K562 (cell line): ENCODE data around the gene CFAP410. TPM values are rescaled to one million over a fixed set of nuclear protein-coding genes. Genes with fewer than 3 reads are reported as not detected.
A peak's percentile ranks its signal among the peaks of the same experiment; 100 is the strongest.

Source experiments
- CHD1 ChIP-seq: fragments of 200-600 bp; sonication (generic); IDR thresholded peaks from one replicate; pipeline ENCODE4 v1.6.1; 2012; ENCODE audit warnings: mild to moderate bottlenecking, moderate library complexity, low read length, inconsistent platforms
- CREB3L1 ChIP-seq: fragments of 450-650 bp; IDR thresholded peaks from 2 replicates; pipeline ENCODE4 v1.6.1; 2014; ENCODE audit warnings: low read depth, mild to moderate bottlenecking, moderate library complexity, borderline replicate concordance
- EGR1 ChIP-seq: fragments of 450-650 bp; conservative IDR thresholded peaks from 2 replicates; pipeline ENCODE4 v1.6.1; 2017; ENCODE audit warnings: mild to moderate bottlenecking
- ELF2 ChIP-seq: fragments of 250-450 bp; sonication (Bioruptor Pico); IDR thresholded peaks from 2 replicates; pipeline ENCODE4 v1.5.0; 2021; ENCODE audit warnings: mild to moderate bottlenecking
- ESRRA ChIP-seq: fragments of 450-650 bp; IDR thresholded peaks from 2 replicates; pipeline ENCODE4 v1.6.1; 2014; ENCODE audit warnings: low read depth, mild to moderate bottlenecking, moderate library complexity, borderline replicate concordance
- HIVEP1 ChIP-seq: fragments of 250-450 bp; sonication (Bioruptor Pico); IDR thresholded peaks from 2 replicates; pipeline ENCODE4 v1.4.0; 2020; ENCODE audit warnings: mild to moderate bottlenecking
- HLTF ChIP-seq: fragments of 450-650 bp; IDR thresholded peaks from 2 replicates; pipeline ENCODE4 v1.6.1; 2016
- KLF13 ChIP-seq: fragments of 450-650 bp; IDR thresholded peaks from 2 replicates; pipeline ENCODE4 v1.6.1; 2016; ENCODE audit warnings: missing genetic modification characterization, low read depth, mild to moderate bottlenecking, missing compliant biosample characterization, moderate library complexity, borderline replicate concordance
- L3MBTL2 ChIP-seq: fragments of 450-650 bp; IDR thresholded peaks from 2 replicates; pipeline ENCODE4 v1.6.1; 2016; ENCODE audit warnings: mild to moderate bottlenecking, moderate library complexity
- MTA3 ChIP-seq: fragments of 450-650 bp; formaldehyde crosslinking; IDR thresholded peaks from 2 replicates; pipeline ENCODE4 v1.6.1; 2017; ENCODE audit warnings: mild to moderate bottlenecking, borderline replicate concordance
- MXD1 ChIP-seq: fragments of 250-450 bp; sonication (Bioruptor Pico); IDR thresholded peaks from 2 replicates; pipeline ENCODE4 v1.8.0; 2021; ENCODE audit warnings: borderline replicate concordance, mild to moderate bottlenecking, moderate library complexity; ENCODE audit not compliant: poor library complexity, severe bottlenecking
- PHF8 ChIP-seq: fragments of 200-600 bp; sonication (generic); IDR thresholded peaks from 2 replicates; pipeline ENCODE4 v1.6.1; 2012; ENCODE audit warnings: mixed run types, mild to moderate bottlenecking, inconsistent platforms, low read length, moderate library complexity, borderline replicate concordance
- SRSF7 ChIP-seq: fragments of 200-400 bp; formaldehyde crosslinking; optimal IDR thresholded peaks from 2 replicates; pipeline ENCODE3; 2017; ENCODE audit warnings: mild to moderate bottlenecking, low read depth, low read length
- SUPT5H ChIP-seq: fragments of 450-650 bp; IDR thresholded peaks from 2 replicates; pipeline ENCODE4 v1.6.1; 2016
- TRIM24 ChIP-seq, 2 experiments: fragments of 450-650 bp; IDR thresholded peaks; 2 replicates each; pipeline ENCODE4 v1.6.1; 2016
- ZBTB17 ChIP-seq: fragments of 450-650 bp; formaldehyde crosslinking; IDR thresholded peaks from 2 replicates; pipeline ENCODE4 v1.4.0; 2020; ENCODE audit warnings: mild to moderate bottlenecking
- ZNF584 ChIP-seq: fragments of 200-800 bp; sonication (Bioruptor generic); IDR thresholded peaks from 2 replicates; pipeline ENCODE4 v1.6.1; 2016; ENCODE audit warnings: low read depth, mild to moderate bottlenecking, missing genetic modification characterization, missing compliant biosample characterization
- ZSCAN32 ChIP-seq: fragments of 450-650 bp; formaldehyde crosslinking; IDR thresholded peaks from 2 replicates; pipeline ENCODE4 v1.4.0; 2020; ENCODE audit warnings: mild to moderate bottlenecking, moderate library complexity
- polyA plus RNA-seq, 8 experiments: library from polyadenylated mRNA; depleted of rRNA in 4 of 8; stranded (reverse) in 5 of 8; unstranded in 3 of 8; fragments of >200 nt; fragmentation: Nextera tagmentation in 2 of 8; fragmentation: Illumina TruSeq in 1 of 8; extraction: Ambion mirVana in 2 of 8; extraction: Trizol in 1 of 8; gene quantifications; 2 replicates each; pipeline versions ENCODE4 v1.2.1 to v1.2.3, GENCODE V29; 2011 to 2014; ENCODE audit warnings: inconsistent platforms in 1 of 8, missing spikeins in 1 of 8
- total RNA-seq, 7 experiments: library from RNA; depleted of rRNA in 6 of 7; stranded (reverse); fragments of >200 nt in 6 of 7; fragmentation: Illumina TruSeq in 2 of 7; extraction: Trizol in 2 of 7; gene quantifications; 2 replicates each; pipeline versions ENCODE4 v1.2.1 to v1.2.3, GENCODE V29; 2011 to 2021; ENCODE audit warnings: low replicate concordance in 1 of 7
- TF ChIP-seq, protein P1 (sequence below), 2 experiments: fragments of 450-650 bp; conservative IDR thresholded peaks; 2 replicates each; pipeline ENCODE4 v1.6.1; 2017; ENCODE audit warnings: mild to moderate bottlenecking in 2 of 2, moderate library complexity in 2 of 2
- TF ChIP-seq, protein P2 (sequence below): fragments of 450-650 bp; IDR thresholded peaks from 2 replicates; pipeline ENCODE4 v1.6.1; 2016; ENCODE audit warnings: missing biosample characterization, missing genetic modification characterization
- TF ChIP-seq, protein P3 (sequence below), 2 experiments: fragments of 200-800 bp in 1 of 2; sonication (Bioruptor generic) in 1 of 2; sonication (generic) in 1 of 2; formaldehyde crosslinking in 1 of 2; IDR thresholded peaks in 1 of 2; conservative IDR thresholded peaks in 1 of 2; 2 replicates each; pipeline versions ENCODE4 v1.5.0 to v1.6.1; 2016 to 2020; ENCODE audit warnings: missing compliant biosample characterization in 1 of 2, missing genetic modification characterization in 1 of 2, missing genetic modification reagents in 1 of 2

CFAP410 gene
- total and polyA plus RNA-seq, 9 of the 15 experiments (the other 6 are each of a cell fraction or from before 2014, with no cell fraction given): 0.07 to 17.3 (median 2.3) TPM

DNA sequence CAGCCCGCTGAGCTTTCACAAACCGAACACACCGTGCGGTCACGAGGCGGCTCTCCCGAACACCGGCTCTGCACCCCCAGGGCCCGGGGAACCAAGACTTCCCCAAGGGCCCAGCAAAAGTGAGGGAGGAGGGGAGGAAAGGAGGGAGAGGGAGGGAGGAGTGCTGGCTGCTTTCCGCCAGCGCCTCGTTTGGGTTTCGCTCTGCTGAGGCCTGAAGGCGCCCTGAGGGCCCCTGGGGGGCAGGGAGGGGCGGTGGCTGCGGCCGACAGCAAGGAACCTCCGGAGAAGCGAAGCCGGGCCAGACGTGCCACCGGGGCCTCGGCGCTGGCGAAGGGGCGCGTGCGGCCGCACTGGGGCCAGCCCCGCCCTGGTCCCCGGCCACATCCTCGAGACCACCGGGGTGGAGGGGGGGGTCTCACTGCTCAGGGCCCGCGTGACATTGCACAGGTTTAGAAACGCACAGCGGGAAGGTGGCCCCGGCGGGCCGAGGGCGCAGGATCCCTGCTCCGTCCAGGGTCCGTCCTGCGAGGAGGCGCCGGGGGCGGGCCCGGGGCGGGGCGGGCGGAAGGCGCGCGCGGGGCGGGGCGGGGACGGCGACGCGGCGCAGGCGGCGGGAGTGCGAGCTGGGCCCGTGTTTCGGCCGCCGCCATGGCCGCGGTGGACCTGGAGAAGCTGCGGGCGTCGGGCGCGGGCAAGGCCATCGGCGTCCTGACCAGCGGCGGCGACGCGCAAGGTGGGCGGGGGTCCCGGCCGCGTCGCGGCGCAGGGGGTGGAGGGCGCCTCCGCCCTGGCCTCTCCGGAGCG, 39.5 kb downstream of the CFAP410 start, which contains the start of gene PFKL (continued):
- TF ChIP-seq, protein P1, sequence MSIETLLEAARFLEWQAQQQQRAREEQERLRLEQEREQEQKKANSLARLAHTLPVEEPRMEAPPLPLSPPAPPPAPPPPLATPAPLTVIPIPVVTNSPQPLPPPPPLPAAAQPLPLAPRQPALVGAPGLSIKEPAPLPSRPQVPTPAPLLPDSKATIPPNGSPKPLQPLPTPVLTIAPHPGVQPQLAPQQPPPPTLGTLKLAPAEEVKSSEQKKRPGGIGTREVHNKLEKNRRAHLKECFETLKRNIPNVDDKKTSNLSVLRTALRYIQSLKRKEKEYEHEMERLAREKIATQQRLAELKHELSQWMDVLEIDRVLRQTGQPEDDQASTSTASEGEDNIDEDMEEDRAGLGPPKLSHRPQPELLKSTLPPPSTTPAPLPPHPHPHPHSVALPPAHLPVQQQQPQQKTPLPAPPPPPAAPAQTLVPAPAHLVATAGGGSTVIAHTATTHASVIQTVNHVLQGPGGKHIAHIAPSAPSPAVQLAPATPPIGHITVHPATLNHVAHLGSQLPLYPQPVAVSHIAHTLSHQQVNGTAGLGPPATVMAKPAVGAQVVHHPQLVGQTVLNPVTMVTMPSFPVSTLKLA (conservative IDR thresholded peaks at IDR 0.05): peak in 1 of 2 experiments; percentile 61; a peak in 2 of 4 replicates
- peak; percentile 92 for TF ChIP-seq L3MBTL2
- peak in 1 of 2 experiments; percentile 60; a peak in 2 of 4 replicates for TF ChIP-seq TRIM24 (IDR thresholded peaks at IDR 0.05)
- TF ChIP-seq ELF2: peak; percentile 38; the same call in 1 of the 2 replicates
- TF ChIP-seq, protein P2, sequence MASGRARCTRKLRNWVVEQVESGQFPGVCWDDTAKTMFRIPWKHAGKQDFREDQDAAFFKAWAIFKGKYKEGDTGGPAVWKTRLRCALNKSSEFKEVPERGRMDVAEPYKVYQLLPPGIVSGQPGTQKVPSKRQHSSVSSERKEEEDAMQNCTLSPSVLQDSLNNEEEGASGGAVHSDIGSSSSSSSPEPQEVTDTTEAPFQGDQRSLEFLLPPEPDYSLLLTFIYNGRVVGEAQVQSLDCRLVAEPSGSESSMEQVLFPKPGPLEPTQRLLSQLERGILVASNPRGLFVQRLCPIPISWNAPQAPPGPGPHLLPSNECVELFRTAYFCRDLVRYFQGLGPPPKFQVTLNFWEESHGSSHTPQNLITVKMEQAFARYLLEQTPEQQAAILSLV (tag): no peak
- TF ChIP-seq SRSF7: no peak
- TF ChIP-seq, protein P3, sequence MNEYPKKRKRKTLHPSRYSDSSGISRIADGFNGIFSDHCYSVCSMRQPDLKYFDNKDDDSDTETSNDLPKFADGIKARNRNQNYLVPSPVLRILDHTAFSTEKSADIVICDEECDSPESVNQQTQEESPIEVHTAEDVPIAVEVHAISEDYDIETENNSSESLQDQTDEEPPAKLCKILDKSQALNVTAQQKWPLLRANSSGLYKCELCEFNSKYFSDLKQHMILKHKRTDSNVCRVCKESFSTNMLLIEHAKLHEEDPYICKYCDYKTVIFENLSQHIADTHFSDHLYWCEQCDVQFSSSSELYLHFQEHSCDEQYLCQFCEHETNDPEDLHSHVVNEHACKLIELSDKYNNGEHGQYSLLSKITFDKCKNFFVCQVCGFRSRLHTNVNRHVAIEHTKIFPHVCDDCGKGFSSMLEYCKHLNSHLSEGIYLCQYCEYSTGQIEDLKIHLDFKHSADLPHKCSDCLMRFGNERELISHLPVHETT (CRISPR knock-in tag; conservative IDR thresholded peaks at IDR 0.05 in 1 of 2, IDR thresholded peaks at IDR 0.05 in 1 of 2): peak in 1 of 2 experiments; percentile 77; a peak in 2 of 4 replicates
- no peak; the same call in 1 of the 2 replicates for TF ChIP-seq HIVEP1 (CRISPR knock-in tag)
- peak; percentile 34 for TF ChIP-seq CHD1
- TF ChIP-seq KLF13: peak; percentile 31; the same call in 1 of the 2 replicates
- peak; percentile 59; the same call in 1 of the 2 replicates for TF ChIP-seq ZBTB17 (CRISPR knock-in tag)
- no peak for TF ChIP-seq ESRRA
- TF ChIP-seq PHF8: peak; percentile 73; the same call in 1 of the 2 replicates
- TF ChIP-seq ZSCAN32 (CRISPR knock-in tag): peak; percentile 38; the same call in 1 of the 2 replicates
- TF ChIP-seq MXD1 (CRISPR knock-in tag): no peak
- peak; percentile 52 for TF ChIP-seq SUPT5H
- TF ChIP-seq ZNF584 (CRISPR knock-in tag): no peak
- TF ChIP-seq CREB3L1: peak; percentile 50; the same call in 1 of the 2 replicates
- TF ChIP-seq HLTF: no peak
- peak; percentile 76; the same call in 1 of the 2 replicates for TF ChIP-seq MTA3
- no peak for TF ChIP-seq EGR1
